Raji (cell line): ENCODE measurements around the gene SLC6A20.

Experiments used
- POLR2A ChIP-seq: IDR thresholded peaks from 2 replicates; pipeline ENCODE4 v1.6.1; 2011; ENCODE audit warnings: low read depth, low read length, control low read depth; ENCODE audit not compliant: insufficient read depth

The SLC6A20 gene

GRCh38 chr3:45790596-45790995 lies 5.7 kb downstream of the SLC6A20 start:
- TF ChIP-seq POLR2A: no peak

GRCh38 chr3:45789235-45789812 lies 7.0 kb downstream of the SLC6A20 start:
- TF ChIP-seq POLR2A: no peak

GRCh38 chr3:45787551-45787950 lies 8.8 kb downstream of the SLC6A20 start:
- no peak for TF ChIP-seq POLR2A

- TF ChIP-seq POLR2A: no peak
Measured at GRCh38 chr3:45786801-45787495, 9.4 kb downstream of the SLC6A20 start.

- TF ChIP-seq POLR2A: no peak
Measured at GRCh38 chr3:45785605-45786150, 10.7 kb downstream of the SLC6A20 start.

GRCh38 chr3:45783667-45784066 lies 12.7 kb downstream of the SLC6A20 start:
- TF ChIP-seq POLR2A: no peak

- no peak for TF ChIP-seq POLR2A
Measured at GRCh38 chr3:45782381-45782780, 14.0 kb downstream of the SLC6A20 start.

GRCh38 chr3:45781841-45782240 lies 14.5 kb downstream of the SLC6A20 start:
- no peak for TF ChIP-seq POLR2A

GRCh38 chr3:45781271-45781670 lies 15.1 kb downstream of the SLC6A20 start:
- no peak for TF ChIP-seq POLR2A

GRCh38 chr3:45779746-45780735 lies 16.3 kb downstream of the SLC6A20 start:
- no peak for TF ChIP-seq POLR2A

GRCh38 chr3:45778761-45779201 lies 17.6 kb downstream of the SLC6A20 start:
- TF ChIP-seq POLR2A: no peak

- no peak for TF ChIP-seq POLR2A
Measured at GRCh38 chr3:45777746-45778386, 18.5 kb downstream of the SLC6A20 start.

GRCh38 chr3:45777111-45777745 lies 19.1 kb downstream of the SLC6A20 start:
- no peak for TF ChIP-seq POLR2A

- TF ChIP-seq POLR2A: no peak
Measured at GRCh38 chr3:45776611-45777010, 19.7 kb downstream of the SLC6A20 start.

GRCh38 chr3:45776301-45776595 lies 20.1 kb downstream of the SLC6A20 start:
- TF ChIP-seq POLR2A: no peak
